ENCODE measurements around the gene DOCK4.
A peak's percentile ranks its signal among the peaks of the same experiment; 100 is the strongest.

The DOCK4 gene

GRCh38 chr7:112145206-112145605, 61.0 kb downstream of the DOCK4 start:
- H3K23ac ChIP-seq (ENCODE audit: low read length in 2 of 2), result no peak overlapping the region
- H3K9me3 ChIP-seq (ENCODE audit: control insufficient read depth, low read length), result no peaks in the 10 kb centered on the region
- no peak overlapping the region for H2AFZ ChIP-seq (ENCODE audit: low read depth, low read length)
- no peak overlapping the region for H3K27ac ChIP-seq (ENCODE audit: low read length, poor library complexity, severe bottlenecking)
- peaks cover 5% of the 10 kb centered on the region for H3K4me1 ChIP-seq (ENCODE audit: control insufficient read depth, insufficient read depth, low read depth, low read length)
- H4K8ac ChIP-seq (ENCODE audit: low read length), result no peak overlapping the region
- DNase-seq, result no peak
- no peaks in the 10 kb centered on the region for H3K27me3 ChIP-seq (ENCODE audit: control insufficient read depth in 1 of 2, insufficient read depth in 1 of 2, low read length in 2 of 2)
- no peak overlapping the region for H3K18ac ChIP-seq (ENCODE audit: low read depth in 1 of 2, low read length in 2 of 2)
- no peak overlapping the region for H2AK5ac ChIP-seq (ENCODE audit: low read length, severe bottlenecking)
- peaks cover 29% of the 10 kb centered on the region for H3K79me1 ChIP-seq (replicated peaks; ENCODE audit: low read length, poor library complexity, severe bottlenecking)
- H3K14ac ChIP-seq (ENCODE audit: low read length in 2 of 2), result no peak overlapping the region
- H2BK5ac ChIP-seq (ENCODE audit: low read depth, low read length, poor library complexity, severe bottlenecking), result no peak overlapping the region
- no peak overlapping the region for H3K4me2 ChIP-seq (ENCODE audit: low read length, poor library complexity, severe bottlenecking)
- no peak overlapping the region for H3K9ac ChIP-seq (ENCODE audit: low read length)
- no peak overlapping the region for H4K91ac ChIP-seq (ENCODE audit: low read length)
- no peak overlapping the region for H2BK120ac ChIP-seq (ENCODE audit: low read depth, low read length)
- H2BK12ac ChIP-seq (ENCODE audit: low read length in 2 of 2), result peak overlapping the region in 1 of 2 experiments; percentile 42
- no peak overlapping the region for H3K4me3 ChIP-seq (ENCODE audit: insufficient read depth in 1 of 2, low read depth in 1 of 2, low read length in 2 of 2)
- no peaks in the 10 kb centered on the region for H3K36me3 ChIP-seq (ENCODE audit: control insufficient read depth in 1 of 2, insufficient read depth in 2 of 2, low read depth in 1 of 2, low read length in 2 of 2)
- H3K4ac ChIP-seq (ENCODE audit: low read depth in 1 of 2, low read length in 2 of 2), result no peak overlapping the region
- WGBS, result 80% methylated on average over 2 of the region's 5 CpGs
- no peak overlapping the region for H2BK15ac ChIP-seq (ENCODE audit: low read depth, poor library complexity, severe bottlenecking)

GRCh38 chr7:112144284-112145059, 61.7 kb downstream of the DOCK4 start:
- DNase-seq, result no peak
- 94% methylated on average over 3 of the region's 5 CpGs for WGBS
- Histone ChIP-seq H3K14ac (ENCODE audit: low read length in 2 of 2) (no peak overlapping the region), H2BK5ac (ENCODE audit: low read depth, low read length, poor library complexity, severe bottlenecking) (no peak overlapping the region), H3K4me2 (ENCODE audit: low read length, poor library complexity, severe bottlenecking) (no peak overlapping the region), H2BK15ac (ENCODE audit: low read depth, poor library complexity, severe bottlenecking) (no peak overlapping the region), H4K8ac (ENCODE audit: low read length) (no peak overlapping the region), H2BK120ac (ENCODE audit: low read depth, low read length) (no peak overlapping the region), H3K4ac (ENCODE audit: low read depth in 1 of 2, low read length in 2 of 2) (peak overlapping the region in 1 of 2 experiments; percentile 24), H4K91ac (ENCODE audit: low read length) (no peak overlapping the region), H3K79me1 (replicated peaks; ENCODE audit: low read length, poor library complexity, severe bottlenecking) (peaks cover 30% of the 10 kb centered on the region), H3K27ac (ENCODE audit: low read length, poor library complexity, severe bottlenecking) (no peak overlapping the region), H2AFZ (ENCODE audit: low read depth, low read length) (no peak overlapping the region), H2AK5ac (ENCODE audit: low read length, severe bottlenecking) (peak overlapping the region; percentile 61), H3K4me3 (ENCODE audit: insufficient read depth in 1 of 2, low read depth in 1 of 2, low read length in 2 of 2) (peak overlapping the region in 1 of 2 experiments; percentile 51), H3K18ac (ENCODE audit: low read depth in 1 of 2, low read length in 2 of 2) (peak overlapping the region; percentile 33 to 50), H3K9ac (ENCODE audit: low read length) (peak overlapping the region; percentile 54), H3K27me3 (ENCODE audit: control insufficient read depth in 1 of 2, insufficient read depth in 1 of 2, low read length in 2 of 2) (no peaks in the 10 kb centered on the region), H2BK12ac (ENCODE audit: low read length in 2 of 2) (peak overlapping the region in 1 of 2 experiments; percentile 42), H3K4me1 (ENCODE audit: control insufficient read depth, insufficient read depth, low read depth, low read length) (peaks cover 5% of the 10 kb centered on the region), H3K36me3 (ENCODE audit: control insufficient read depth in 1 of 2, insufficient read depth in 2 of 2, low read depth in 1 of 2, low read length in 2 of 2) (no peaks in the 10 kb centered on the region), H3K9me3 (ENCODE audit: control insufficient read depth, low read length) (no peaks in the 10 kb centered on the region), H3K23ac (ENCODE audit: low read length in 2 of 2) (no peak overlapping the region)

- 87% methylated on average over 3 of the region's 4 CpGs for WGBS
- Histone ChIP-seq H3K4ac (ENCODE audit: low read depth in 1 of 2, low read length in 2 of 2) (no peak overlapping the region), H3K36me3 (ENCODE audit: control insufficient read depth in 1 of 2, insufficient read depth in 2 of 2, low read depth in 1 of 2, low read length in 2 of 2) (no peaks in the 10 kb centered on the region), H3K18ac (ENCODE audit: low read depth in 1 of 2, low read length in 2 of 2) (no peak overlapping the region), H2AK5ac (ENCODE audit: low read length, severe bottlenecking) (peak overlapping the region; percentile 41), H3K27me3 (ENCODE audit: control insufficient read depth in 1 of 2, insufficient read depth in 1 of 2, low read length in 2 of 2) (no peaks in the 10 kb centered on the region), H3K9me3 (ENCODE audit: control insufficient read depth, low read length) (no peaks in the 10 kb centered on the region), H3K4me2 (ENCODE audit: low read length, poor library complexity, severe bottlenecking) (no peak overlapping the region), H2BK5ac (ENCODE audit: low read depth, low read length, poor library complexity, severe bottlenecking) (no peak overlapping the region), H4K91ac (ENCODE audit: low read length) (no peak overlapping the region), H3K14ac (ENCODE audit: low read length in 2 of 2) (no peak overlapping the region), H2BK120ac (ENCODE audit: low read depth, low read length) (no peak overlapping the region), H3K4me3 (ENCODE audit: insufficient read depth in 1 of 2, low read depth in 1 of 2, low read length in 2 of 2) (peak overlapping the region in 1 of 2 experiments; percentile 51), H2BK15ac (ENCODE audit: low read depth, poor library complexity, severe bottlenecking) (no peak overlapping the region), H2AFZ (ENCODE audit: low read depth, low read length) (no peak overlapping the region), H4K8ac (ENCODE audit: low read length) (no peak overlapping the region), H3K79me1 (replicated peaks; ENCODE audit: low read length, poor library complexity, severe bottlenecking) (peaks cover 30% of the 10 kb centered on the region), H2BK12ac (ENCODE audit: low read length in 2 of 2) (no peak overlapping the region), H3K23ac (ENCODE audit: low read length in 2 of 2) (no peak overlapping the region), H3K4me1 (ENCODE audit: control insufficient read depth, insufficient read depth, low read depth, low read length) (peaks cover 5% of the 10 kb centered on the region), H3K9ac (ENCODE audit: low read length) (peak overlapping the region; percentile 54), H3K27ac (ENCODE audit: low read length, poor library complexity, severe bottlenecking) (peak overlapping the region; percentile 51)
- DNase-seq, result peak; percentile 57
These were observed 62.6 kb downstream of the DOCK4 start for GRCh38 chr7:112143582-112143981.

- no peak overlapping the region for H2AFZ ChIP-seq (ENCODE audit: low read depth, low read length)
- H2AK5ac ChIP-seq (ENCODE audit: low read length, severe bottlenecking), result no peak overlapping the region
- peak overlapping the region; percentile 51 for H3K27ac ChIP-seq (ENCODE audit: low read length, poor library complexity, severe bottlenecking)
- H3K23ac ChIP-seq (ENCODE audit: low read length in 2 of 2), result no peak overlapping the region
- no peaks in the 10 kb centered on the region for H3K9me3 ChIP-seq (ENCODE audit: control insufficient read depth, low read length)
- DNase-seq, result peak; percentile 30
- H3K4me1 ChIP-seq (ENCODE audit: control insufficient read depth, insufficient read depth, low read depth, low read length), result peaks cover 5% of the 10 kb centered on the region
- peaks cover 32% of the 10 kb centered on the region for H3K79me1 ChIP-seq (replicated peaks; ENCODE audit: low read length, poor library complexity, severe bottlenecking)
- no peak overlapping the region for H2BK5ac ChIP-seq (ENCODE audit: low read depth, low read length, poor library complexity, severe bottlenecking)
- H4K91ac ChIP-seq (ENCODE audit: low read length), result no peak overlapping the region
- H3K4ac ChIP-seq (ENCODE audit: low read depth in 1 of 2, low read length in 2 of 2), result no peak overlapping the region
- no peak overlapping the region for H2BK120ac ChIP-seq (ENCODE audit: low read depth, low read length)
- H3K36me3 ChIP-seq (ENCODE audit: control insufficient read depth in 1 of 2, insufficient read depth in 2 of 2, low read depth in 1 of 2, low read length in 2 of 2), result no peaks in the 10 kb centered on the region
- H3K14ac ChIP-seq (ENCODE audit: low read length in 2 of 2), result no peak overlapping the region
- no peak overlapping the region for H2BK15ac ChIP-seq (ENCODE audit: low read depth, poor library complexity, severe bottlenecking)
- peak overlapping the region in 1 of 2 experiments; percentile 51 for H3K4me3 ChIP-seq (ENCODE audit: insufficient read depth in 1 of 2, low read depth in 1 of 2, low read length in 2 of 2)
- peak overlapping the region; percentile 54 for H3K9ac ChIP-seq (ENCODE audit: low read length)
- H2BK12ac ChIP-seq (ENCODE audit: low read length in 2 of 2), result peak overlapping the region in 1 of 2 experiments; percentile 33
- H4K8ac ChIP-seq (ENCODE audit: low read length), result no peak overlapping the region
- no peak overlapping the region for H3K18ac ChIP-seq (ENCODE audit: low read depth in 1 of 2, low read length in 2 of 2)
- H3K27me3 ChIP-seq (ENCODE audit: control insufficient read depth in 1 of 2, insufficient read depth in 1 of 2, low read length in 2 of 2), result no peaks in the 10 kb centered on the region
- 75% methylated on average over 3 of the region's 3 CpGs for WGBS
- H3K4me2 ChIP-seq (ENCODE audit: low read length, poor library complexity, severe bottlenecking), result no peak overlapping the region
These were observed 63.1 kb downstream of the DOCK4 start for GRCh38 chr7:112143136-112143535.
